HG03520 (cell line): Measurements from ENCODE around the gene UMOD.

Experiments
- ATAC-seq: cut with Tn5 transposase; IDR thresholded peaks from one replicate; pipeline ENCODE4 v1.9.1; 2021; ENCODE audit warnings: mild to moderate bottlenecking, moderate library complexity; ENCODE audit not compliant: unreplicated experiment

The UMOD gene

DNA sequence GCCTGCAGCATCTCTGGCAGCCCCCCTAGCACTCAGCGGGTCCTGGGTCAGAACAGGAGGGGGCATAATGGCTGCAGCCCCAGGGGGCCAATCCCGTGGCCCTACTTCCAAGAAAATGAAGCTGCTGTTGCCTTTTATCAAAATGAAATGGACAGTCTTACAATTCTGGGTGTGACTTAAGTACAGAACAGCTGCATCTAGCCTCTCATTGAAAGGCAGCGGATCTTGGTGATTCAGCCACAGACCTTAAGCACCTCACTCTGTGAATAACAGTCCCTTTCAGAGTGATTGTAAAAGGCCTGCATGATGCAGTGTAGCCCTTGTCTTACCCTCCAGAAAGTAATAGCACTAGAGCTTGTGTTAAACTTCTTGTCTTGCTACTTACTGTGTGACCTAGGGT is 11.5 kb upstream of the UMOD start:
- ATAC-seq: no peak

DNA sequence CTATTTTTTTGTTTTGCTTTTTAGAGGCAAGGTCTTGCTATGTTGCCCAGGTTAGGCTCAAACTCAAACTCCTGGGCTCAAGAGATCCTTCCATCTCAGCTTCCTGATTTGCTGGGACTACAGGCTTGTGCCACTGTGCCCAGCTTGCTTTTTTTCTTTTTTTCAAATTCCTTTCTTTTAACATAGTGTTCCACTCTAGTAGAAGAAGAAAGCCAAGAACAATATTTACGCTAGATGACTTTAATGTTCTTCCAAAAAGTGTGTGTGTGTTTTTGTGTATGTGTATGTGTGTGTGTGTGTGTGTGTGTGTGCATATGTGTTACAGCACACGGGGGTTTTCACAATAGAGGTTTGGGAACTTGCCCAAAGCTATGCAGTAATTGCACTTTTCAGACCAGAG is 10.7 kb upstream of the UMOD start:
- no peak for ATAC-seq

DNA sequence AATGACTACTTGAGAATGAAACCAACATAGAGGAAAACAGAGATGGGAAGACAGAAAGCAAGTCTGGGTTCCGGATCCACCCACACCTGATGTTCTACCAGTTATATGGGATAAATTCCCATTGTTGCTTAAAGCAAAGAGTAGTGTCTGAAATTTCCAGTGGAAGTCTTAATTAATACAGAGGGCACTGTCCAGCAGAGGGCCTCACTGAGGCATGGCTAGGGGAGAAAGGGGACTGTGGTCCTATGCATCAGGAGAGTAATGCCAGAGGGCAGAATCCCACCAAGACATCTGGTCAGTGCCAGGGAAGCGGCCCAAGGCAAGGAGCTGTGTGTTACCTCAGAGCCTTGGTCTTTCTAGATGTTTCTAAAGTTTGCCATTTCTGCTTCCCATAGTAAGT is 7.5 kb upstream of the UMOD start:
- ATAC-seq: no peak

DNA sequence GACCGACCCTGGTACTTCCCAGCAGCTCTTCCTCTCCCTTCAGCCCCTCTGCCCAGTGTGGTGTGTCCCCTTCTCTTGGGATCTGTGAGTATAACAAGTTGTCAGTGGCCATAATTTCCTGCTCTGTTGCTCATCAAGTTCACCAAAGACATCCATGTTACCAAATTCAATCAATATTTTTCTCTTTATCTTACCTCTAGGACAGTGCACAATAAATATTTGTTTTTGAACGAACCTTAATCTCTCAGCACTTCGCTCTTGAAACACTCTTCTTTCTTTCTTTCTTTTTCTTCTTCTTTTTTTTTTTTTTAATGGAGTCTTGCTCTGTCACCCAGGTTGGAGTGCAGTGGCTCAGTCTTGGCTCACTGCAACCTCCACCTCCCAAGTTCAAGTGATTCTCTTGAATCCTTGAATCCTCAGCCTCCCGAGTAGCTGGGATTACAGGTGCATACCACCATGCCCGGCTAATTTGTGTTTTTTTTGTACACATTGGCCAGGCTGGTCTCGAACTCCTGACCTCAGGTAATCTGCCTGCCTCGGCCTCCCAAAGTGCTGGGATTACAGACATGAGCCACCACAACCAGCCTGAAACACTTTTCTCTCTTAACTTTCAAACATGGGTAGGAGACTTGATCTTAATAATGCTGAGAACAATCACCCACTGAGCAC is 2.7 kb upstream of the UMOD start:
- ATAC-seq: no peak

DNA sequence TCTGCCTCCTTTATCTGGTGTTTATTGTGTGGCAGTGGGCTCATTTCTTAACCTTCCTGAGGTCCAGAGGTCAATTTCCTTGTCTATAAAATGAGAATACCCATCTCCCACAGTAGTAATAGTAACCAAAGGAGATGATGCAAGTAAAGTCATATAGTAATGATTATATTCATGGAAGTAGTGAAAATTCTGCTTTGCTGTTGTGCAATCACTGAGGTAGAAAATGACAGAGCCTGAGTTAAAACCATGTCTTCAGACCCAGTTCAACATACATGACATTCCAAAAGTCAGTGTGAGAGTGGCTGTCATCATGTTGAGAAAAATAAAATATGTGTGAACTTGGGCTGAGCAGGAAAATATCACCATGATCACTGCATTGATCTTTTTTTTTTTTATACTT is 864 bp upstream of the UMOD start:
- no peak for ATAC-seq

- ATAC-seq: no peak
These were observed 2.9 kb downstream of the UMOD start for GRCh38 chr16:20349615-20350014.

DNA sequence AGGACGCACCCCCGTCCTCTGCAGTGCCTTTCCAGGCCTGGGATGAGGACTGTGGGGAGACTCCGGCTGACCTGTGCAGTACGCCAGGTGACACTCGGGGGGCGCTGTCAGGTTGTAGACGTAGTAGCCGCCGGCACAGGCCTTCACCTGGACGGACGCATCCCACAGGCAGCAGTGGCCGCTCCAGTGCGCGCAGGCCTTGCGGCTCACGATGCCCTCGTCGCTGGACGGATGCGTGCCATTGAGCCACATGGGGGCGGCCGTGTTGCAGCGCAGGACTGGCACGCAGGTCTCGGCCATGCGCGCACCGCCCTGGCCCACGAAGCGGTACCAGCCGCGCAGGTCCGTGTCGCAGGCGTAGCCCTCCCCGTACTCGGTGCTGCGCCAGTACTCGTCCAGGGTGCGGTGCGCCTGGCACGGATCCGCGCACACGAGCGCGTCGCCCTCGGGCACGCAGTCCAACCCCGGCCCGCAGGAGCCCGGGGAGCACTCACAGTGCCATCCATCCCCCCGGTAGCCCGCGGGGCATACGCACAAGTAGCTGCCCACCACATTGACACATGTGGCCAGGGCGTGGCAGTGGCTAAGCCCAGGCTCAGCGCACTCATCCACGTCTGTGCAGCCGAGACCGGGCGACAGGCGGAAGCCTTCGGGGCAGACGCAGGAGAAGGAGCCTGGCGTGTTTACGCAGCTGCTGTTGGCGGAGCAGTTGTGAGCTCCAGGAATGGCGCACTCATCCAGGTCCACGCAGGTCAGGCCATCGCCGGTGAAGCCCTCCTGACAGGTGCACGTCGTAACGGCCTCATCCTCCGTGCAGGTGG is 3.9 kb downstream of the UMOD start:
- ATAC-seq: no peak

- no peak for ATAC-seq
These were observed 4.7 kb downstream of the UMOD start for GRCh38 chr16:20347666-20348364.

- ATAC-seq: no peak
These were observed 7.9 kb downstream of the UMOD start for GRCh38 chr16:20344611-20345010.

DNA sequence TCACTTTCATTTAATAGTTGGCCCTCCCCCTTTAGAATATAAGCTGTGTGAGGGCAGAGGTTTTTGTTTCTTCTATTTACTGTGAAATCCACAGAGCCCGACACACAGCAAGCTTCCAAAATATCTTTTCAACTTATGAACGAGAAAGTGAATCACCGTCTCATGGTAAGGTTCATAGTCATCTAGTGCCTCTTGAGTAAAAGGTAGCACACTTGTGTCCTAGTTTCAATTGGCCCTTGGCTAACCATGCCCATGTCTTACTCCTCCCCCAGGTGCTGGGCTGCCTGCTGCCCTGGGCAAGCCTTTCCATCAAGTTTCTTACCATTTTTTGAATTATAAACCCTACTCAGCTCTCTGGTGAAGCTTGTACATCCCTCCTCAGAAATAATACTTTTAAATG is 12.8 kb downstream of the UMOD start:
- ATAC-seq: no peak

GRCh38 chr16:20336955-20337354 is 15.6 kb downstream of the UMOD start:
- no peak for ATAC-seq

DNA sequence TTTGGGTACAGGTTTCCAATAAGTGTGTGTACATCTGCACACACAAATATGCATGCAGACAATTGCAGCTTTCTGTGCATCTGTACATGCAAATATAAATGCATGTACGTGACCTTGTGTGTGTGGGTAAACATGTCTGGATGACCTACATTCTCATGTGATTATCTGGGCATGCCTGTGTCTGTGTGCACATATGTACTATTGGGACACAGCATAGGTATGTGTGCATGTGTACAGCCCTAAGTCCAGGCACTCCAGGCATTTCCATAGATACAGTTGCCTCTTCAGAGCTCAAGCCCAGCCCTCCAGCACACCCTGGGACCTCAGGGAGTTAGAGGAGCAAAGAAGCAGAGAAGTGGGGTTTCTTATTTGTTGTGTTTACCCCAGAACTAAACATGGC is 18.1 kb downstream of the UMOD start:
- ATAC-seq: no peak

- ATAC-seq: no peak
These were observed 19.4 kb downstream of the UMOD start for GRCh38 chr16:20333120-20333519.

- no peak for ATAC-seq
These were observed 20.1 kb downstream of the UMOD start for GRCh38 chr16:20332411-20332810.

DNA sequence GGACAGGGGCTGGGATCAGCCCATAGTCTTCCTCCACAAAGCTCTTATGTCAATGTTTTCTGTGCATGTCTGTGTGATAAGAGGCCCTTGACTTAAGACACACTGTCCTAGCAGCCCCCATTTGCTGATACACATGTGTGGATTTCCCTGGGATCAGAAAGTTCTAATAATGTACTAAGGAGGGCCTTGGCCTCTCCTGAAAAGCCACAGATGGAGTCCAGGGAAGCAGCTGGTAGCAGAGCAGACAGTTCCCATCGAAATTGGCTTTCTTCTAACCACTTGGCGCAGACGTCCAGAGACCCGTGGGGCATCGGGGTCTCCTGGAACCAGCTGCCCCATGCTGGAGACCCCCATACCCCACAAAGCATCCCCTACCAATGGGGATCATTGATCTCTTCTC is 20.9 kb downstream of the UMOD start:
- ATAC-seq: no peak

DNA sequence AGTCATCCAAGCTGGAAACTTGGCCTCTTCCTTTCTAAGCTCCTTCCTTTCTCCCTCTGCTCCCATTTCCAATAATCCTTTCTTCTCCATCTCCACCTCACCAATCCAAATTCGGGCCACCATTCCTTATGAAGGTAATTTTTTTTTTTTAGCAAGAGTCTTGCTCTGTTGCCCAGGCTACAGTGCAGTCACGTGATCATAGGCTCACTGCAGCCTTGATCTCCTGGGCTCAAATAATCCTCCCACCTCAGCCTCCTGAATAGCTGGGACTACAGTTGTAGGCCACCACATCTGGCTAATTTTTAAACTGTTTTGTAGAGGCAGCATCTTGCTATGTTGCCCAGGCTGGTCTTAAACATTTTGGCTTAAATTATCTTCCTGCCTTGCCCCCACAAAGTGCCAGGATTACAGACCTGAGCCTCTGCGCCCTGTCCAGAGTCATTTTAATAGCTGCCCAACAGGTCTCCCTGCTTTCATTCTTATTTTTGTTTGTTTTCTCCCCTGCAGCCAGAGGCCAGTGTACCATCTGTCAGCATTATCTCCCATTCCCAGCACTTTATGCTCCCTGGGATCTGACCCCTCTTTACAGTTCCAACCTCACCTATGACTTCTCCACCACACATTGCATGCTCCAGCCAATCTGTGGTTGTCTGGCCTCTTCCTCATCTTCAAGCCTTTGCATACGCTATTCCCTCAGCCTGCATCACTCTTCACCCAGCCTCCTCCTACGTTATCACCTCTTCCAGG is 22.9 kb downstream of the UMOD start:
- ATAC-seq: no peak

DNA sequence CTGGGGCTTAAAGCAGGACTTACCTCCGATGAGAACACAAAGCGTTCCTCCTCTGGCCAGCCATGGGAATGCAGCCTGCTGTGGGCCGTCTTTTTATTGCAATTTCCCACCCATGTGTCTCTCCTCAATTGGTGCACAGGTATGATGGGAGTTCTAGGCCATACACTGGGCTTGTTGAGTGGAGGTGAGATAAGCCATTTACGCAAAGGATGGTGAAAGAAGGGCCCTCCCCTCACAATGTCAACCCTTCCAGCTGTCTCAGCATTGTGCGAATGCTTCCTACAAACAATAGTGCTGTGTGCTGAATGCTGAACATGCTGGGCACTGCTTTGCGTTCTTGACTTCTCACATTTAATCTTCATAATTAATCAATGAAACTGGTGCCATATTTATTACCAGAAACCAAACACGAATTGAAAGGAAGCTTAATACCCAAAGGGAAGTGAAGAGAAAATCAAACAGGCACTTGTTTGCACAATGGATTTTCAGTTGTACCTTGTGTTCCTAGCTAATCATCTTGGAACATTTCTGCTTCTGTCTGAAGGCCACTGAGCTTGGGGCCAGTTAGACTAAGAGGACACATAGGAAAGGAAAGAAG is 25.0 kb downstream of the UMOD start, which contains the start of gene GP2:
TSS of gene GP2 (minus strand) at position 70 of the 598 bp plus-strand sequence. CDS start 1,082 bp downstream, outside the sequence.
- no peak for ATAC-seq

DNA sequence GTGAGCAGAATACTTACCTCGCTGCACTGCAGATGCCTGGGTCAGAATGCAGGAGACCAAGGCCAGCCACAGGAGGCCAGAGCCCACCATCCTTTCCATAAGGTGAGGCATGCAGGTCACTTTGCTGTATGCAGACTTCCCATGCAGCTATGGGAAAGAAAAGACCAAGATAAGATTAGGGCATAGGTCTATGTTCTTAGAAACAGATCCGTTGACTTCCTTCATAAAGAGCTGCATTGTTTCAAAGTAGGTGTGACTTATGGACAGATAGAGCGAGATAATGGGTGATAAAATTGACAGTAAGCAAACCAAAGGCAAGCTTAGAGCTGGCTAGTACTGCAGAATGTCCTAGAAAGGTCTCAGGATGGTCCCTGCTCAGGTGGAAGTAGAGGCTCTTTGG is 26.2 kb downstream of the UMOD start:
- no peak for ATAC-seq

- ATAC-seq: no peak
These were observed 27.5 kb downstream of the UMOD start for GRCh38 chr16:20325005-20325404.

DNA sequence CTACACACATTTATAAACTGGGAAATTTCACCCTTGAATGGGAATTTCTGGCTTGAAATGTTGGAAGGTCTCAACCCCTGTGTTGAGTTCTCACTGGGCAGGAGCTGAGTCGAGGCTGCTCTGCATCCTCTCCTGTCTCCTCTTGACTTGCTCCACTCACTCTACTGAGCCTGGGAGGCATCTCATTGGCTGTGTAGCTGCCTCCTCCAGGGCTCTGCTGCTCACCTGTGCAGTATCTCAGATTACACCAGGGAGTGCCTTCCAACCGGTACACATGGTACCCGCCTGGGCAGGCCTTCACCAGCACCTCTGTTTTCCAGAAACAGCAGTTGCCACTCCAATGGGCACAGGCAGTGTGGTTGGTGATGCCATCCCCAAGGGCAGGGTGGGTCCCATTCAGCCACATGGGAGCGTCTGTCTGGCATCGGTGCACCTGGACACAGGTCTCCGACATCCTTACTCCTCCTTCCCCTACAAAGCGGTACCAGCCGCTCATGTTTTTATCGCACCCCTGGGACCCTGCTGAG is 28.9 kb downstream of the UMOD start:
- no peak for ATAC-seq
